ENCODE results near the gene LAT. TPM values are rescaled to one million over a fixed set of nuclear protein-coding genes. Genes with fewer than 3 reads are reported as not detected.

Gene LAT
- total and polyA plus RNA-seq, 2 of the 13 experiments (the other 11 are each of a cell fraction or from before 2014, with no cell fraction given): 2.0 to 3.0 TPM

- TF ChIP-seq ZBTB42 (CRISPR knock-in tag; IDR thresholded peaks at IDR 0.05) (no peak), ELF3 (CRISPR knock-in tag; IDR thresholded peaks at IDR 0.05) (peak; percentile 61), HNRNPLL (IDR thresholded peaks at IDR 0.05; ENCODE audit: low read depth, low read length, poor library complexity, severe bottlenecking) (peak; percentile 28), ZBTB38 (CRISPR knock-in tag; IDR thresholded peaks at IDR 0.05) (peak; percentile 69; the same call in 1 of the 2 replicates), PITX1 (CRISPR knock-in tag; IDR thresholded peaks at IDR 0.05) (peak; percentile 26; the same call in 1 of the 2 replicates), ZNF230 (CRISPR knock-in tag; IDR thresholded peaks at IDR 0.05) (0 out of 2 replicates have a peak, but pooled peaks have one; percentile 70), ZNF253 (CRISPR knock-in tag; IDR thresholded peaks at IDR 0.05; ENCODE audit: borderline replicate concordance) (0 out of 2 replicates have a peak, but pooled peaks have one; percentile 38), RFX5 (IDR thresholded peaks at IDR 0.05; ENCODE audit: low read depth, low read length) (no peak), RXRB (CRISPR knock-in tag; IDR thresholded peaks at IDR 0.05; ENCODE audit: borderline replicate concordance) (peak; percentile 7; the same call in 1 of the 2 replicates), NFAT5 (CRISPR knock-in tag; IDR thresholded peaks at IDR 0.05) (0 out of 2 replicates have a peak, but pooled peaks have one; percentile 14), ZEB1 (IDR thresholded peaks at IDR 0.05; ENCODE audit: insufficient replicate concordance, low read depth) (peak; percentile 42), ZNF276 (CRISPR knock-in tag; IDR thresholded peaks at IDR 0.05; ENCODE audit: low read depth) (no peak), ZNF232 (CRISPR knock-in tag; IDR thresholded peaks at IDR 0.05; ENCODE audit: borderline replicate concordance) (peak; percentile 63; the same call in 1 of the 2 replicates), JARID2 (CRISPR knock-in tag; IDR thresholded peaks at IDR 0.05; ENCODE audit: insufficient replicate concordance) (peak; percentile 42), ZNF746 (CRISPR knock-in tag; IDR thresholded peaks at IDR 0.05) (peak; percentile 16; the same call in 1 of the 2 replicates), ZNF563 (CRISPR knock-in tag; IDR thresholded peaks at IDR 0.05) (no peak), KDM2A (CRISPR knock-in tag; IDR thresholded peaks at IDR 0.05; ENCODE audit: borderline replicate concordance, low read depth) (peak; percentile 18; the same call in 1 of the 2 replicates), ZNF558 (CRISPR knock-in tag; IDR thresholded peaks at IDR 0.05; ENCODE audit: borderline replicate concordance) (no peak), ZKSCAN5 (CRISPR knock-in tag; IDR thresholded peaks at IDR 0.05) (0 out of 2 replicates have a peak, but pooled peaks have one; percentile 19), MBNL3 (CRISPR knock-in tag; conservative IDR thresholded peaks at IDR 0.05) (no peak), ZNF784 (CRISPR knock-in tag; IDR thresholded peaks at IDR 0.05; ENCODE audit: borderline replicate concordance) (0 out of 2 replicates have a peak, but pooled peaks have one; percentile 27)
Measured at GRCh38 chr16:28935924-28936783, 48.7 kb upstream of the LAT start (continued).

All from HepG2 (cell line).